ENCODE measurements around the gene CCNJ.

CCNJ gene

DNA sequence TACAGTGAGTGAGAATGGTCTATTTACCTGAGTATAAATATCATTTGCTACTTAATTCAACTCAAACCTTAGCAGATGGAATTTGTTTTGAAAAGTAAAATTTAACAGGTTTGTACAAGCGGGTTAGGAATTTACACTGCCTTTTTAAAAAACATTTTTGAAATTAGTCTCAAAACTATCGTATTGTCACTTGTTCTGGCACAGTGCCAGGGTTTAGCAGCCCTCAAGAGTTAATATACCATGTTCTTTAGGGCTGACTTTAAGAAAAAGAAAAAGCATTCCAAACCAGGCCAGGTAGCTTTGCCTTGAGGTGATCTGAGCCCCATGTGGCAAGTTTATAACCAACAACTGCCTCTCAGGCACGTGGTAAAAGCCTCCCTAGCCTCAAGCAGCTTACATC, 17.8 kb downstream of the CCNJ start:
- DNase-seq, result no peak

DNA sequence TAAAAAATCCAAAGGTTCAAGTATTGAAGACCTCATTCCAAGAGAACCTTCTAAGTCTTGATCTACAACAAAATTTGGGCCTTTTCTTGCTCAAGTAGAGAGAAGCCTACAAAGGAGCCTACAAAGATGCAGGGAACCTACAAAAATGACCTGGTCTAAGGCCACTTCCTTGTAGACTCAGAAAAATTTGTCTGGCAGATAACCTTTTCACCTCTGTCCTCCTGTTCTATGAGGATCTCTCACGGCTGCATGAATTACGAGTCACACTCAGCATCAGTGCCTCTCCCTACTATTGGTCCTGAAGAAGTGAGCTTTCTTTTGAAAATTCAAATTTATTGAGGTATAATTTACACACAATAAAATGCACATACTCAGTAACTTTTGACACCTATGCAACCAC, 29.3 kb downstream of the CCNJ start:
- DNase-seq, result no peak

DNA sequence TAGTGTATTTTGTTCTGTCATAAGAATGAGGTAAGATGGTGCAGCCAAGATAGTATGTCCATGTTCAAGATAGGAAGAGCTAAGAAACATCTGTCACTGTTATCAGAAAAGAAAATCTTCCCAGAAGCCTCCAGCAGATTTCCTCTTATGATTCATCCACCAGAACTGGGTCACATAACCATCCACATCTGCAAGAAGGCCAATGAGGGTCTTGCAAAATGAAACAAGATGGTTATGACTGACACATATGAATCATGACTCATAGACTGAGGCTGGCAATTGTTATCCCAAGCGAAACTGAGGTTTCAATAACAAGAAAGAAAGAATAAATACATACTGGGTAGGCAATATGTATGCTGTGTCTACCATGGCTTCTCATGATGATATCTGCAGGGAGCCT, 30.3 kb downstream of the CCNJ start:
- DNase-seq, result no peak

DNA sequence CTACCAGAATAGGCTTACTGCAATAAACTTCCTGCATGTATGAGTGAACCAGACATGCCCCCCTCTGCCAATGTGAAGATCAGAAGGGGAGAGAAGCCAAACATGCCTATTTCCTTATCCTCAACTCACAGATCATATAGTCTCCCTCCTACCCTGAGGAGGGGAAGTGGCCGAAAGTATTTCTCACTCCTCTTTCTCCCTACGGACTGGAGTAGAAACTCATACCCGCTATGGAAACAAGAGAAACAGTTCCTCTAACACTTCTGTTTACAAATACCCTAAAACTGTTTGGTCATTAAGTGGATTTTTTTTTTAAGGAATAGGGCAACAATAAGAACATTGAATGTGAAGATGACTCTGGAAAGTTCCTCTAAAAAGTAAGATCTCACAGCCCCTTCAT, 31.4 kb downstream of the CCNJ start:
- no peak for DNase-seq

DNA sequence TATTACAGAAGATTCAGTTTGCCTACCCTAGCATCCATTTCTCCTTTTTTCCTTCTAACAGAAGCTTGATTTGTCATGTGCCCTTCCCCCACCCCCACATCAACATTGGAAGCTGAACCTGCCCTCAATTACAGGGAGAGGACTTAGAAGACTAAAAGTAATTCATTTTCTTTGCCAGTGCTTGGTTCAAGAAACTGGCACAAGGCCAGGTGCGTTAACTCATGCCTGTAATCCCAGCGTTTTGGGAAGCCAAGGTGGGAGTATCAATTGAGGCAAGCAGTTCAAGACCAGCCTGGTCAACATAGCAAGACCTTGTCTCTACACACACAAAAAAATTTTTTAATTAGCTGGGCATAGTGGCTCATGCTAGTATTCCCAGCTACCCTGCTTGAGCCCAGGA, 32.6 kb downstream of the CCNJ start:
- DNase-seq, result no peak

DNA sequence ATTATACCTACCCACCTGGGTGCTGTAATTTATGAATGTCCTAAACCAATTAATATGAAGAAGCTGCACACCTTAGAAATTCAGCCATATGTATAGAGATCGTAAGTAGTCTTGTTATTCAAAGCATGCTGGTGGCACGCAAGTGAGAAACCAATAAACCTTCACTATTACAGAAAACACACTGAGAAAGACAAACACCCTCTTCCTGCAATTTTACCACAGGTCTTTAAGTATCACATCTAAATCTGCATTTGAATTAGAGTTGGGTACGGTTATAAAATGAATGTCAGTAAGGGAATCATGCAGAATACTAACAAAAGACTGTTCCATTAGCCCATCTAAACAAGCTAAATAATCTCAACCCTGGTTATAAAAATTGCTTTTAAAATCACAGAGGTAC, 33.8 kb downstream of the CCNJ start:
- no peak for DNase-seq

DNA sequence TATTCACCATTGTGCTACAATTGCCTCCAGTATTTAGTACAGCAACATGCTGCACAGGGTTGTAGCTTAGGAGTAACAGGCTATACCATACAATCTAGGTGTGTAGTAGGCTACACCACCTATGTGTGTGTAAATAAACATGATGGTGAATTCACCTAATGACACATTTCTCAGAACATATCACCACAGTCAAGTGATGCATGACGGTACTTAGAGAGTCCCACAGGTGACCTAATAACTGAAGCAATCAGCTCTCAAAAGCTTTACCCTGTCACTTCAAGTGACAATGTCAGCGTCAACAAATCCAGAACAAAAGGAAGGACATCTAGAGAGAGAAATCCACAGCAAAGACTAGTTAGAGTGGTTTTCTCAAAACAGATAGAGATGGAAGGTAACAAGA, 38.8 kb downstream of the CCNJ start:
- no peak for DNase-seq

DNA sequence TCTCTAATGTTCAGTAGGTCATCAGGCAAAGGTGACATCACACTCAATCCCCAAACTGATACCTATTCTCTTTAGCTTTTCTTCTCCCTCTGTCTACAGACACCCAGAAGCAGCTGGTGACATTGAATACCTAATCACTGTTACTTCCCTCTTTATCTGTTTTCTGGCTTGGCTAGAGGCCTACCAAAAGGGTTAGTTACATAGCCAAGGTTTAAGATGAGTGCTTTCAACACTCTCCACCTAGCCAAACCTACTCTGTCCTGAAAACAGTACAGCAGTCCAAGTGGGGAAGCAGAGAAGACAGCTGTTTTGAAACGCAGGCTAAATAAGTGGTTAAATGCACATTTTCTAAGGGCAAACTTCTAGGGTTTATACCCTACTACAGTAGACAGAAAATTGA, 39.4 kb downstream of the CCNJ start:
- DNase-seq, result no peak

DNA sequence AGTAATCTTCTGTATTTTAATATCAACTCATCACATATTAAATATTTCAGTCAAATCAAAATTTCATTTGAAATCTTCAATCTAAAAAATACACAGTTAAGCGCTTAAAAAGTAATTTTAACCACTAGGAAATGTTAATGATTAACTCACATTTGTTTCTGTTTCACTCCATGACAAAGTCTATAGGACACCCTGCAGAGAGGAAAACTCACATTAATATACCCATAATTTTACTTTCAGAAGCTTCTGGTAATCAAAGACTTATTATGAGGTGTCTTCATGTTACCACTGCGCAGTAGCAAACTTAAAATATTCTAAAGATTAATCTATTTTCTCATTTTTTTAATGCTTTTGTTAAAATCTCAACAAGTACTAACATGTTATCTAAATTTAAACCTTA, 45.7 kb downstream of the CCNJ start:
- DNase-seq, result no peak

DNA sequence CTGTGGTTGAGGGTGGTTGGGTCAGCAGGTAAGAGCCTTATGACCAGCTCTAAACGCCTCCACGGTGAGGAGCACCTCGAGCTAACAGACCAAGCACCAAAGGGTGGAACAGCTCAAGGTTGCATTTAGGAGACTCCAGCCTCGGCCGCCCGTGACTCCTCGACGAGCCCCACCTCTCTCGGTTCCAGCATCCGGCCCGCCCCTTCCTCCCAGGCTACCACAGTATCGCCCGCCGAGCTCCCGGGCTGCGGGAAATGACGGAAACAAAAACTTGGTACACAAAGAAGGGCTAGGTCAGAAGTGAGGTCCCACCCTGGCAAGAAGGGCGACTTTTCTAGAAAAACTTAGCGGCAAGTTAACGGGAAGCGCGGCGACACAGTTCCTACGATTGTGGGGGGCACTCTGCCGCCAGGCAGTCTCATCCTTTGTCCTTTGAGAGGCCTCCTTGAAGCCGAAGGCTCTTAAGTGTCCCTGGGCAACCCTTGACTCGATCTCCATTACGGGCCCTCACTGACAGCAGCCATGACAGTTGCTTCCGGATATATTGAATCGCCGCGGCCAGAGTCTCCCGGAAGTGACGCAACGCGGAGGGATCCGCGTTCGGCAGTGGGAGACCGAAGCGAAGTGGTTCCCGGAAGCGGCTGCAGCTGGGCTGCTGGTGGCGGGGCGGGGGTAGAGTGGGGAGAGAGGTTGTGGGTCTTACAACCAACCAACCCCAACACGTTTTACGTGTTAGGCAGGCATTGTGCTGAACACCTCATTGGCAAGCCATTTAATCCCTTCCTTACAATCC, 46.5 kb downstream of the CCNJ start:
- peak; percentile 89 for DNase-seq

DNA sequence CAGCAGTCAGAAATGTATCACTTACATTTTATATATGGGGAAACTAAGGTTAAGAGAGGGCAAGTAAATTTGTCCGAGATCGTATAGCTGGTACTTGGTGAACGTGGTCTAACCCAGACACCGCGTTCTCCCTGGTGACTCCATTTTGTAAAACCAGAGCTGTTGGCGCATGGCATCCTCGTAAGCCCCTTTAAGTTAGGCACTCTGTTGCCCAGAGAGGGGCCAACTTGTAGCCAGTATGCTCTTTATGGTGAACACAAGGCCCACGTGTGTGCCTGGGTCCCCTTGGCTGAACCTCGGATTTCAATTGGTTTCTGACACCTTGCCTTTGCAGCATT, 47.0 kb downstream of the CCNJ start:
- no peak for DNase-seq

DNA sequence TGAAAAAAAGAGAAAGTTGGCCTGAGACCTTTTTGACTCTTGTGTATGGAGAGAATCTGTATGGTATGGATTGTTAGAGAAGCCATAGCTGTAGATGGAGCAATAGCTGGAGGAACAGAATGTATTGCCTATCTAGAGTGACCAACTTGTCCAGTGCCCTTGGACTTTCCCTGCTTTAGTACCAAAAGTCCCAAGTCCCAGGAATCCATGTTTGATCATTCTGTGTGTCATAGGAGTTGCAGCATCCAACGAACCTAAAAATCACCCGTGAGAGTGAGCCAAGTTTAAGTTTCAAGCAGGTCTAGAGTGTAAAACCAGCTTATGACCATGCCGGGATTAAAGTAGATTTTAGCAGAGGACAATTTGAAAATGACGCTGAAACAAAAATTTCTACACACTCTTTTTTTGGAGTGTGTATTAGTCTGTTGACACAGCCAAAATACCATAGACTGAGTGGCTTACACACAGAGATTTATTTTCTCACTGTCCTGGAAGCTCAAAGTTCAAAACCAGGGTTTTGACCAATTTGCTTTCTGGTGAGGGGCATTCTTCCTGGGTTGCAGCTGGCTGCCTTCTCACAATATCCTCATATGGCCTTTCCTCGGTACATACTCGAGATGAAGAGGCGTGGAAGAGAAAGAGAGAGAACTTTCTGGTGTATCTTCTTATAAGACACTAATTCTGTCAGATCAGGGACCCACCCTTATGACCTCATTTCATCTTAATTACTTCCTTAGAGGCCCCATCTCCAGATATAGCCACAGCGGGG, 49.8 kb downstream of the CCNJ start:
- DNase-seq, result no peak

DNA sequence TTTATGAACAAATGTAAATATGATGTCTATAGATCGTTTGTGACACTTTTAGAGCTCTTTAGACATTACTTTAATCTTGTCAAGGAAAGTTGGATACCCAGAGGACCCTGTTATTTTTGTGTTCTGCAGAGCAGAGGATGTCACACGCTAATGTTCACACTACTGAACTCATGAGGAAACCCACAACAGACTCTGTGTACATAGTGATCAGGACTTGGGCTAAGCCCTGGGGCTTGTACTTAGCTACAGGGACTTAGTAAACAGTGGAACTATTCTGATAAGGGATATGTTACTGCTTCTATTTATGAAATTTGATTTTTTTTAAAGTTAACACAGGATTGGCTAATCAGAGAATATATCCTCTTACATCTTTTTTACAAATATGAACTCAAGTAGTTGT, 50.6 kb downstream of the CCNJ start:
- no peak for DNase-seq

DNA sequence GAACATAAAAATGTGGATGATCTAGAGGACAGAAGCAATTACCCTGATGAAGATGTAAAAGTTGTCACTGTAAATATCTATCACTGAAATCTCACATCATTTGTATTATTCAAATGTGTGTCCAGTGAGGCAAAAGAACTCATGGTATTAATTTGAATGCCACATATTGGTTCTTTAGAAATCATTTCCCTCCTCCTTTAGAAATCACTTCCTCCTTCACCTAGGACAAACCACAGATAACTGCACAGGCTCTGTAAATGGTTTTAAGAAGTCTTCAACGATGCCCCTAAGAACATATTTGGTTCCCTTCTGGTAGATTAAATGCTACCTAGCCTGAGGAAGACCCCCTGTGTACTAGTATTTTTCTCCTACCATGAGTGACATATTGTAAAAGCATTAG, 53.6 kb downstream of the CCNJ start:
- no peak for DNase-seq

DNA sequence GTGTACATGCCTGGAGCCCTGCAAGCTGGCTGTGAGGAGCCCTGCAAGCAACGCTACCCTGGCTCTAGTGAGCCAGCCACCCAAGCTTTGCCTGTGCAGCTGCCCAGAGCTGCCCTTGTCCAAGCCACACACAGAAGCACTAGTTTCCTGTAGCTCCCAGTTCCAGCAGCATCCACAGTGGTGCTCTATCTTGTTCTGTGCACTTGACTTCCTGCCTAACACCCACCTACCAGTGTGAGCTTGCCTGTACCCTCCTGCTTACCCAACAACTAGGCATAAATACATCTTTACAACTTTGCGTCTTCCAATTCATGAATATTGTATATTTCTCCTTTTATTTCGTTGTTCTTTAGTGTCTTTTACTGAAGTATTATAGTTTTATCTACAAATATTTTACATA, 54.5 kb downstream of the CCNJ start:
- no peak for DNase-seq

DNA sequence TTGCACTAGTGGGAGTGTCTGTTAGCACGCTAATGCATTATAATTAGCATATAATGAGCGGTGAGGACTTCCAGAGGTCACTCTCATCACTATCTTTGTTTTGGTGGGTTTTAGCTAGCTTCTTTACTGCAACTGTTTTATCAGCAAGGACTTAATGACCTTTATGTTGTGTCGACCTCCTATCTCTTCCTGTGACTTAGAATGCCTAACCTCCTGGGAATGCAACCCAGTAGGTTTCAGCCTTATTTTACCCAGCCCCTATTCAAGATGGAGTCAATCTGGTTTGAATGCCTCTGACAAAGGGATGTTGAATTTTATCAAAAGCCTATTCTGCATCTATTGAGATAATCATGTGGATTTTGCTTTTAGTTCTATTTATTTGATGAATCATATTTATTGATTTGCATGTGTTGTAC, 64.2 kb downstream of the CCNJ start:
- DNase-seq, result no peak
